Adrenal gland (tissue), 5 donors: ENCODE results near the gene BAK1.

Experiments used
- CTCF ChIP-seq, 6 experiments: fragments of 450-650 bp in 4 of 6; fragments of 200-600 bp in 2 of 6; sonication (generic) in 1 of 6; IDR thresholded peaks; 1 replicate in 5 of 6; 2 replicates in 1 of 6; pipeline versions ENCODE4 v1.5.1 to v1.8.0; 2016 to 2021; ENCODE audit warnings: antibody characterized with exemption in 6 of 6, mild to moderate bottlenecking in 2 of 6, moderate library complexity in 1 of 6
- POLR2A ChIP-seq, 2 donors: fragments of 450-650 bp; IDR thresholded peaks; one replicate each; pipeline ENCODE4 v1.6.1; 2017; ENCODE audit warnings: antibody characterized with exemption in 2 of 2, mild to moderate bottlenecking in 2 of 2, moderate library complexity in 1 of 2
- donor health status: DM: no; HTN: no; CAD: no.

GRCh38 chr6:33604941-33605854, 25.1 kb upstream of the BAK1 start:
- no peak for TF ChIP-seq POLR2A (IDR thresholded peaks at IDR 0.05)
- no peak for TF ChIP-seq CTCF (IDR thresholded peaks at IDR 0.05)
